SK-N-SH (cell line): ENCODE measurements around the gene ZNF628. TPM values are rescaled to one million over a fixed set of nuclear protein-coding genes. Genes with fewer than 3 reads are reported as not detected.

Source experiments
- CTCF ChIA-PET: fragments of 300-600, 350-600 bp; formaldehyde crosslinking; extraction: SDS; loops from one replicate; lab custom pipeline; 2021; lab: Yijun Ruan, JAX
- POLR2A ChIA-PET: fragments of 350-600 bp; sonication (Branson Sonifier 250); formaldehyde crosslinking; extraction: SDS; loops from one replicate; lab custom pipeline; 2020; ENCODE audit warnings: antibody characterized with exemption, inconsistent platforms; lab: Yijun Ruan, JAX
- DNase-seq: peaks from one replicate; pipeline ENCODE4 v3.0.0; 2012
- H2AFZ ChIP-seq: fragments of 200-600 bp; sonication (generic); 2 replicates; pipeline ENCODE4 v1.8.1; 2016; ENCODE audit warnings: antibody characterized with exemption, mild to moderate bottlenecking, low read depth
- H3F3A ChIP-seq: fragments of 200-600 bp; sonication (generic); replicated peaks from 2 replicates; pipeline ENCODE3; 2016; ENCODE audit warnings: antibody characterized with exemption, mild to moderate bottlenecking; ENCODE audit not compliant: insufficient read depth
- H3K27ac ChIP-seq, 2 experiments: fragments of 200-500 bp in 1 of 2; fragments of 200-600 bp in 1 of 2; sonication (Bioruptor generic) in 1 of 2; sonication (generic), shearing (Covaris generic) in 1 of 2; 2 replicates each; pipeline versions ENCODE4 v1.5.1 to v1.6.1; 2014 to 2016; ENCODE audit warnings: low read depth in 2 of 2, inconsistent platforms in 1 of 2, low read length in 1 of 2, mild to moderate bottlenecking in 1 of 2, mixed read lengths in 1 of 2
- H3K27me3 ChIP-seq: fragments of 200-600 bp; sonication (generic), shearing (Covaris generic); 2 replicates; pipeline ENCODE4 v1.6.1; 2016; ENCODE audit warnings: mixed run types; ENCODE audit not compliant: insufficient read depth
- H3K36me3 ChIP-seq, 2 experiments: fragments of 200-500 bp in 1 of 2; fragments of 200-600 bp in 1 of 2; sonication (Bioruptor generic) in 1 of 2; sonication (generic) in 1 of 2; replicated peaks in 1 of 2; 2 replicates each; pipeline versions ENCODE3 to v1.5.1; 2014 to 2016; ENCODE audit warnings: low read length in 1 of 2, mild to moderate bottlenecking in 1 of 2; ENCODE audit not compliant: insufficient read depth in 2 of 2, control insufficient read depth in 1 of 2
- H3K4me1 ChIP-seq, 2 experiments: fragments of 200-500 bp in 1 of 2; fragments of 200-600 bp in 1 of 2; sonication (Bioruptor generic) in 1 of 2; sonication (generic), shearing (Covaris generic) in 1 of 2; 2 replicates each; pipeline versions ENCODE4 v1.5.1 to v1.6.1; 2014 to 2016; ENCODE audit warnings: low read depth in 1 of 2, low read length in 1 of 2, mixed run types in 1 of 2; ENCODE audit not compliant: insufficient read depth in 2 of 2, control insufficient read depth in 1 of 2
- H3K4me2 ChIP-seq: fragments of 200-600 bp; sonication (generic), shearing (Covaris generic); 2 replicates; pipeline ENCODE4 v1.6.1; 2017; ENCODE audit warnings: mixed run types
- H3K4me3 ChIP-seq, 2 experiments: fragments of 200-500 bp in 1 of 2; fragments of 200-600 bp in 1 of 2; sonication (Bioruptor generic) in 1 of 2; sonication (generic), shearing (Covaris generic) in 1 of 2; 2 replicates each; pipeline versions ENCODE4 v1.5.1 to v1.8.1; 2014 to 2016; ENCODE audit warnings: low read depth in 2 of 2, inconsistent platforms in 1 of 2, low read length in 1 of 2, mild to moderate bottlenecking in 1 of 2, mixed read lengths in 1 of 2, moderate library complexity in 1 of 2
- H3K79me2 ChIP-seq: fragments of 200-600 bp; sonication (generic); 2 replicates; pipeline ENCODE4 v1.8.1; 2017; ENCODE audit warnings: mild to moderate bottlenecking; ENCODE audit not compliant: insufficient read depth
- H3K9ac ChIP-seq: fragments of 200-600 bp; sonication (generic); 2 replicates; pipeline ENCODE4 v1.6.1; 2017; ENCODE audit warnings: mixed run types
- H3K9me2 ChIP-seq: fragments of 200-600 bp; sonication (generic); 2 replicates; pipeline ENCODE4 v1.6.1; 2017; ENCODE audit warnings: mixed run types
- H3K9me3 ChIP-seq: fragments of 200-600 bp; sonication (generic); 2 replicates; pipeline ENCODE4 v1.6.1; 2017; ENCODE audit warnings: mixed run types, mild to moderate bottlenecking, moderate library complexity
- H4K20me1 ChIP-seq: fragments of 200-600 bp; sonication (generic); 2 replicates; pipeline ENCODE4 v1.6.1; 2017; ENCODE audit warnings: mild to moderate bottlenecking, mixed run types; ENCODE audit not compliant: insufficient read depth
- FOSL2 ChIP-seq: IDR thresholded peaks from 2 replicates; pipeline ENCODE4 v1.4.0; 2012; ENCODE audit warnings: low read depth, mild to moderate bottlenecking, moderate library complexity, borderline replicate concordance
- FOXM1 ChIP-seq: IDR thresholded peaks from 2 replicates; pipeline ENCODE4 v1.4.0; 2012; ENCODE audit warnings: low read depth, mild to moderate bottlenecking
- MEF2A ChIP-seq: IDR thresholded peaks from 2 replicates; pipeline ENCODE4 v1.4.0; 2012; ENCODE audit warnings: low read depth, borderline replicate concordance
- MXI1 ChIP-seq: IDR thresholded peaks from 2 replicates; pipeline ENCODE4 v1.6.1; 2012; ENCODE audit warnings: mild to moderate bottlenecking, low read depth, low read length, improper control_type of control experiment
- NFIC ChIP-seq: IDR thresholded peaks from 2 replicates; pipeline ENCODE4 v1.4.0; 2012; ENCODE audit warnings: borderline replicate concordance
- NRF1 ChIP-seq: IDR thresholded peaks from 2 replicates; pipeline ENCODE4 v1.6.1; 2012; ENCODE audit warnings: low read depth, mild to moderate bottlenecking, low read length
- PBX3 ChIP-seq: IDR thresholded peaks from 2 replicates; pipeline ENCODE4; 2012
- POLR2AphosphoS5 ChIP-seq: IDR thresholded peaks from 2 replicates; pipeline ENCODE4 v1.6.1; 2012; ENCODE audit warnings: low read depth, low read length
- RCOR1 ChIP-seq: fragments of 150-350 bp; IDR thresholded peaks from 2 replicates; pipeline ENCODE4 v1.6.1; 2017; ENCODE audit warnings: antibody characterized with exemption, low read length
- REST ChIP-seq: IDR thresholded peaks from 2 replicates; pipeline ENCODE4 v1.6.1; 2012; ENCODE audit warnings: mild to moderate bottlenecking, low read depth, low read length, moderate library complexity
- RFX5 ChIP-seq: IDR thresholded peaks from 2 replicates; pipeline ENCODE4 v1.6.1; 2012; ENCODE audit warnings: mild to moderate bottlenecking, improper control_type of control experiment, low read length
- RXRA ChIP-seq: IDR thresholded peaks from 2 replicates; pipeline ENCODE4 v1.4.0; 2012; ENCODE audit warnings: low read depth, mild to moderate bottlenecking, borderline replicate concordance
- SMC3 ChIP-seq: IDR thresholded peaks from 2 replicates; pipeline ENCODE4 v1.6.1; 2012; ENCODE audit warnings: low read depth, low read length, improper control_type of control experiment
- TAF1 ChIP-seq: IDR thresholded peaks from 2 replicates; pipeline ENCODE4 v1.6.1; 2012; ENCODE audit warnings: low read depth, mild to moderate bottlenecking, low read length, moderate library complexity, borderline replicate concordance
- USF1 ChIP-seq: IDR thresholded peaks from 2 replicates; pipeline ENCODE4 v1.4.0; 2012; ENCODE audit warnings: low read depth, borderline replicate concordance
- WGBS: methylation state at CpG from one replicate; pipeline ENCODE4 v1.1.6; 2017; ENCODE audit warnings: low lambda C conversion rate; 5-methylcytosine and 5-hydroxymethylcytosine counted together
- polyA plus RNA-seq, 3 experiments: library from polyadenylated mRNA; depleted of rRNA; stranded (reverse); fragments of >200 nt; gene quantifications; 2 replicates each; pipeline ENCODE4 v1.2.3, GENCODE V29; 2012

Gene ZNF628
- polyA plus RNA-seq, 1 of the 3 experiments (the other 2 are of a cell fraction): 1.6 TPM

GRCh38 chr19:55477905-55478304 lies 1.5 kb downstream of the ZNF628 start:
- Histone ChIP-seq H3F3A (peaks cover 11% of the 10 kb centered on the region), H3K27ac (no peak overlapping the region), H3K4me2 (peak overlapping the region; percentile 91), H3K9me3 (no peaks in the 10 kb centered on the region), H3K79me2 (peaks cover 31% of the 10 kb centered on the region), H3K9ac (peak overlapping the region; percentile 59), H3K36me3 (peaks cover 0 to 7% of the 10 kb centered on the region in 2 experiments), H2AFZ (no peak overlapping the region), H3K9me2 (no peaks in the 10 kb centered on the region), H4K20me1 (no peaks in the 10 kb centered on the region), H3K4me3 (peak overlapping the region; percentile 56 to 79), H3K27me3 (no peaks in the 10 kb centered on the region), H3K4me1 (peaks cover 11 to 16% of the 10 kb centered on the region in 2 experiments; a peak in 2 of 4 replicates)
- DNase-seq: no peak
- CTCF ChIA-PET: interaction anchor here (5.7 to 7.8 kb wide), 2 partner anchors 10 to 26 kb away, joined by 45 to 46 read pairs; no protein-coding TSS in a partner anchor
- POLR2A ChIA-PET: no interaction called here
- 75% methylated on average over 13 of the region's 13 CpGs for WGBS
- TF ChIP-seq TAF1: no peak
- TF ChIP-seq SMC3: no peak
- TF ChIP-seq FOXM1: no peak
- no peak for TF ChIP-seq USF1
- TF ChIP-seq RCOR1: no peak
- TF ChIP-seq POLR2AphosphoS5: no peak
- TF ChIP-seq MXI1: no peak
- no peak for TF ChIP-seq RFX5
- no peak for TF ChIP-seq FOSL2
- no peak for TF ChIP-seq PBX3
- TF ChIP-seq REST: no peak
- TF ChIP-seq RXRA: no peak
- no peak for TF ChIP-seq NFIC
- no peak for TF ChIP-seq NRF1
- TF ChIP-seq MEF2A: no peak
